Prostate gland (tissue), 2 donors: Measurements from ENCODE around the gene SND1.

Experiments
- POLR2A ChIP-seq: fragments of 450-650 bp; IDR thresholded peaks from one replicate; pipeline ENCODE4 v1.6.1; 2016; ENCODE audit warnings: antibody characterized with exemption, mild to moderate bottlenecking
- POLR2AphosphoS5 ChIP-seq: sonication (generic); formaldehyde crosslinking; IDR thresholded peaks from one replicate; pipeline ENCODE4 v1.6.1; 2017; ENCODE audit warnings: antibody characterized with exemption
- TF ChIP-seq, protein P1 (sequence below), 4 experiments: fragments of 200-600 bp in 2 of 4; fragments of 450-650 bp in 2 of 4; sonication (generic) in 2 of 4; IDR thresholded peaks; 1 replicate in 3 of 4; 2 replicates in 1 of 4; pipeline ENCODE4 v1.5.1; 2016 to 2019; ENCODE audit warnings: antibody characterized with exemption in 4 of 4, mild to moderate bottlenecking in 2 of 4, moderate library complexity in 2 of 4

- TF ChIP-seq POLR2A (no peak), POLR2AphosphoS5 (no peak)
- TF ChIP-seq, protein P1, sequence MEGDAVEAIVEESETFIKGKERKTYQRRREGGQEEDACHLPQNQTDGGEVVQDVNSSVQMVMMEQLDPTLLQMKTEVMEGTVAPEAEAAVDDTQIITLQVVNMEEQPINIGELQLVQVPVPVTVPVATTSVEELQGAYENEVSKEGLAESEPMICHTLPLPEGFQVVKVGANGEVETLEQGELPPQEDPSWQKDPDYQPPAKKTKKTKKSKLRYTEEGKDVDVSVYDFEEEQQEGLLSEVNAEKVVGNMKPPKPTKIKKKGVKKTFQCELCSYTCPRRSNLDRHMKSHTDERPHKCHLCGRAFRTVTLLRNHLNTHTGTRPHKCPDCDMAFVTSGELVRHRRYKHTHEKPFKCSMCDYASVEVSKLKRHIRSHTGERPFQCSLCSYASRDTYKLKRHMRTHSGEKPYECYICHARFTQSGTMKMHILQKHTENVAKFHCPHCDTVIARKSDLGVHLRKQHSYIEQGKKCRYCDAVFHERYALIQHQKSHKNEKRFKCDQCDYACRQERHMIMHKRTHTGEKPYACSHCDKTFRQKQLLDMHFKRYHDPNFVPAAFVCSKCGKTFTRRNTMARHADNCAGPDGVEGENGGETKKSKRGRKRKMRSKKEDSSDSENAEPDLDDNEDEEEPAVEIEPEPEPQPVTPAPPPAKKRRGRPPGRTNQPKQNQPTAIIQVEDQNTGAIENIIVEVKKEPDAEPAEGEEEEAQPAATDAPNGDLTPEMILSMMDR (IDR thresholded peaks at IDR 0.05): no peak
Observed at GRCh38 chr7:128131115-128131514, 479.1 kb downstream of the SND1 start.
